ENCODE data around the gene CHST6.
A peak's percentile ranks its signal among the peaks of the same experiment; 100 is the strongest.
"Not testable (repeated sequence)": the region's sequence is repeated elsewhere in the genome, so short reads cannot be mapped to it uniquely, and the experiment has no call there.

The CHST6 gene

DNA sequence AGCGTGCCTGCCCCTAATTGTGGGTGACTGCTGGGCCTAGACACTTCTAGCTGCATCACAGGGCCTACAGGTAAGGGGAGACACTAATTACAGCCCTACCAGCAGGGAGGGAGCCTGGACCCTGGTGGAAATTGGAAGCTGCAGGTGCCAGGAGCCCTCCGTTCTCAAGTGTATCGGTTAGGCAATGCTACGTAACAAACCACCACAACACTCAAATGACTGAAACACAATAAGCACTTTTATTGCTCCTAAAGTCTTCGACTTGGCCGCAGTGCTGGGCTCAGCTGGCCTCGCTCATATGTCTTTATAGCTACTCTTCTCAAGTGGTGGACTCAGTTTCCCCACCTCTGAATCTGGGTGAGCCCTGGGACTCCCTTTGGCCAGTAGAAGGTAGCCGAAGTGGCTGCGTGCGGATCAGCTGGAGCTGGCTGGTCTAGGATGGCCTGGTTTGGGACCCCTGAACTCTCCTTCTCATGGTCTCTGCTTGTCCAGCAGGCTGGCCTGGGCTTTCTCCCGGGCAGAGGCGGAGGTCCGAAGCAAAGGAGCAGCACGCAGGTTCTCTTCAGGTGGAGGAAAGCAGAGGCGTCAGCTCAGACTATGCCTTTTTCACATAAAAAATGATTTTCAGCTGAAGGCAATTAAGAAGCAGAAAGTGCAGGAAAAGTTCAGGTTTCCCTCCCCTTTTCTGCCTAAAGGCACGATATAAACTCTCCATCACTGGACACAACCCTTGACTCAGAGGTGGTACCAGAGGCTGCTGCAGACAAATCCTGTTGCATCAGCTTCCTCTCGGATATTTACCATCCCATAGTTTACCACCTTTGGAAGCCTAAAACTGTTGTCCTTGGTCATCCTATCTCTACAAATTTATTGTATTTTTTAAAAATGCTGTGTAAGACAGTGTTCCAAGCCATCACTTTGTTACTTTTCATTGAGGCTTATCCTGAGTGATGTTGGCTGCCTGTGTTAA, 22.0 kb downstream of the CHST6 start:
- DNase-seq = no peak

DNA sequence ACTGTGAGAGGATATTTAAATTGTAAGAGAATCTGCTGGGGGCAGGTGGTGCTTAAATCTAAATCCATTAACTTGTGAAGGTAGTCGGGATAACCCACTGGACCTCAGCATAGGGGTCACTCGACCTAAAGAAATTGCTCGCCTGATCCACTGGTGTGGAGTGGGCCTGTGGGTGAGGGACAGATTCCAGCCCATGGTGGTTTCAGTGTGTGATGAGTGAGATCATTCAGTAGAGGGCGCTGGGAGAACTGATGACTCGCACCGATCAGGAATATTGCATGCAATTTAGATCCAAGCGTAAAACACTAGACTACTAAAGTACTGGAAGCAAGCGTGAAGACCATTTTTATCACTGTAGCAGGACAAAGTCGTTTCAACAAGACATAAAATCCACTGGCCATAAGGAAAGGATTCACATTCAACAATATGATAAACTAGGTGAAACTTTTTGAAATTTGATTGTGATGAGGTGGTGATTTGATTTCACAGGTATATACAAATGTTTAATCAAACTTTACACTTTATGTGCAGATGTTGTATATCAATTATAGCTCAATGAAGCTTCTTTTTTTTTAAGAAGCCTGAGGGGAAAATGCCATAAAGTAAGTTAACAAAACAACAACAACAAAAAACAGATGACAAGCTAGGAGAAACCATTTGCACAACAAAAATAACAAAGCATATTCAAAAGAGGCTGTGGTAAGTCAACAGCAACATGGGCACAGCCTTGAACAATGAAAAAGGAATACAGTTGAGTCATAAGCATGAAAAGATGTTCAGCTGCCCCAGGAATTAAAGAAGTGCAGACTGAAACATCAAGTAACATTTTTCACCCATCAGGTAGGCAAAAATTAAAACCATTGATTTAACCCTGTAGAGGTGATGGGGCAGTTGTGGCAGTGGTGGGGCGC, 23.3 kb downstream of the CHST6 start:
- peak; percentile 69 for DNase-seq

DNA sequence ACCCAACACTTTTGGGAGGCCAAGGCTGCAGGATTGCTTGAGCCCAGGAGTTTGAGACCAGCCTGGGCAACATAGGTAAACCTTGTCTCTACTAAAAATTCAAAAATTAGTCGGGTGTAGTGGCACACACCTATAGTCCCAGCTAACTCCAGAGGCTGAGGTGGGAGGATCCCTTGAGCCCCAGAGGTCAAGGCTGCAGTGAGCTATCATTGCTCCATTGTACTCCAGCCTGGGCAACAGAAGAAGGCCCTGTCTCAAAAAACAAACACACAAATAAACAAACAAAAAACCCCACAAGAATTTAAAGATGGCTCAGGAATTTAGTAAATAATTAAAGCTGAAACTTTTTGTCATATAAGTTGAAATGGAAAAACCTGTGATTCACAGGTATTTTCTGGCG, 28.5 kb downstream of the CHST6 start:
- DNase-seq = no peak

DNA sequence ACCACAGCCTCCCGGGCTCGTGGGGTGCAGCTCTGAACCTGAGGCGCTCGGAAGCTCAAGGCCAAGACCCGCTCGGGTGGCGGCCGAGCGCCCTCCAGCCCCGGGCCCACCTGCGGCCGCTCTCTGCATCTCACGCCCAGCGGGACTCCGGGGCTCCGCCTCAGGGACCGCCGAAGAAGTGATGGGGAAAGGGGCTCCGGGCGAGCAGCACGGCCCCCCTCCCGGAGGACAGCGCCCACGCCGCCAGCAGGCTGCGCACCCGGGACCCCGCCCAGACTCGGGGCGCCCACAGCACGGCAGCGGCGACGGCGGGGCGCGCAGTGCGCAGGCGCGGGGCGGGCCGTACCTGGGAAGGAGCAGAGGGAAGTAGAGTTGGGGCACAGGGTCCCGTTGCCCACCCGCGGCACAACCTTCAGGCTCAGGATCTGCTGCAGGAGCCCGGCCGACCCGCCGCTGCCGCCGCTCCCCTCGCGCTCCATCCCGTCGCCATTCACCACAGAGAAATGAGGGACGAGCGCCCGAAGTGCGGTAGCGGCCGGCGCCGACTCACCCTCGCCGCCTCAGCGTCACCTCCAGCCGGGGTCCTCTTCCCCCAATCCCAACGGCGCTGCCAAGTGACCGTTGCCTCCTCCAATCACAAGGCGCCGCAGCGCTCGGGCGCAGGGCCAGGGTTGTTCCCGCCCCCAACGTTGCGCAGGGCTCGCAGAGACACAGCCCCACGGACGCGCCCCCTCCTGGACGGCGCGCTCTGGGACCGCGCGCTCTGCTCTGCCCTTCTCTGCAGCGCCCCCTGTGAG, 30.9 kb downstream of the CHST6 start, which contains the start of gene TMEM170A:
Gene TMEM170A, minus strand, starts transcription at position 568 of the 797 bp plus-strand sequence. Its CDS starts 89 bp downstream, at position 479.
- peak; percentile 100 for DNase-seq

DNA sequence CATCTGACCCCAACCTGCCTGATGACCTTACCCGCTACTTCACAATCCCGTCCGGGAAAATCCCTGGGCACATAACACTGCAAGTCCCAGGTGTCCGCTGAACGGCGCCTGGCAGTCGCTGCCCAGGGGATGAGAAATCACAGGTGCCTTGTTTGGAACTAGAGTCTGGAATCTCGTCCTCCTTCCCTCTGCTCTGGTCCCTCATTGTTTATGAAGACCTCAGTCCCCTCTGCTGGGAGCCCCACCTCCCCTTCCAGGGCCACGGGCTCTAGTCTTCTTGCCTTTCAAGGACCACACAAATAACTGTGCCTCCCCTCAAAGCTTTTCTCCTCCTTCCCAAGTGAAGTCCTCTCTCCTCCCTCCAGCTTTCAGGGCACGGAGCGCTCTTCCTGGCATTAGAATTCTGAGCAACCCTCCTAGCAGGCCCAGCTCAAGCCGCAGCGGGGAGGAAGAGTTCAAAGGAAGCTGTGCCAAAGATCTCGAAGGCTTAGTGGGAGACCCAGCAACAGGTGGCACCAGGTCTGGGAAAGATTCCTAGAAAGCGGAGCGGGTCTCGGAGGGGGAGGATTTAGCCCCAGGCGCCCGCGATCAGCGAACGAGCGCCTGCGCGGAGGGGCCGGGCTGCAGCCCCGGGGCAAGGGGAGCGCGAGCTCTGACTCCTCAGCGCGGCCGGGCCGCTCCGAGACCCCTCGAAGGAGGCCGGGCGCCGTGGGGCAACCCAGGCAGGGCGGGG, 31.7 kb downstream of the CHST6 start:
- peak; percentile 67 for DNase-seq

DNA sequence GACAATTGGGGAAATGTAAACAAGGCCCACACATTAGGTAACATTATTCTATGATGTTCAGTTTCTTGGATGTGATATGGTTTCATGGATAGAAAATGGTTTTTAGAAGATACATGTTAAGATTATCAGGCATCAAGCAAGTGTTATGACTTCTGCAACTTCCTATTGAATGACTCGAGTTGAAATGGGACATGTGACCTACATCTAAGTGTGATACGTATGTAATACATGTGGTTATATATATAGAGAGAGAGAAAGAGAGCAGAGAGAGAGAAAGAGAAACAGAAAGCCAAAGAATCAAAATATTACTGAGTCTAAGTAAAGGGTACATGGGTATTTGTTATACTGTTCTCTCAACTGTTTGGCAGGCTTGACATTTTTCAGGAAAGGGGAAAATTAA, 32.4 kb downstream of the CHST6 start:
- no peak for DNase-seq

DNA sequence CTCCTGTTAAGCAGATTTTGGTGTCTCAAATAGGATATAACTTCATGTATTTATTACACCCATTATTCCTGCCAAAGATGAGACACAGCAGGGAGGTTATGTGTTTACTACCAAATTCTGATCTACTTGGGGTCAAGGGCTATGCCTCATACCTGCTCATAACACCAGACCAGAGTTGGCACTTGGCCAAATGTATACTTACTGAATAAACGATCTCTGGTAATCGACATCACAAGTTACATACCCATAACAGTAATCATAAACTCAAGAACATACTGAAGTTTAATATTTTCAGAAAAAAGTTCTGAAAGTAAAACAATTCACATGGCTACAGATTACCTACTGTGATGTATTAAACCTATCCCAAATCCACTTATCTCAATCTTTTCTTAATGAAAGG, 33.7 kb downstream of the CHST6 start:
- DNase-seq = no peak

DNA sequence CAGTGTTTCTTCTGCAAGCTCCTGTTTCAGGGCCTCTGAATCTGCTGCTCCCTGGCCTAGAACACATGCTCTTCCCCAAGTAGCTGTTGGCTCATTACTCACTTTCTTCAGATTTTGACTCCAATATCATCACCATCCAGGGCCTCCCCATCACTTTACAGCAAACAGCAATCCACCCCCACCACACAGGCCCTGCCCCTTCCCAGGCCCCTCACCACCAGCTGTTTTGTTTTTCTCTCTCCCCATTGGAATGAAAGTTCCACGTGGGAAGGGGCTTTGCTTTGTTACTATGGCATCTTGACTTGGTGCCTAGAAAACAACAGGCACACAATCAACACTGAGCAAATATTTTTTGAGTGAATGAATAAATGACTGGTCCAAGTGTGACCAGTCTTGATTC, 34.8 kb downstream of the CHST6 start:
- DNase-seq = peak; percentile 81

DNA sequence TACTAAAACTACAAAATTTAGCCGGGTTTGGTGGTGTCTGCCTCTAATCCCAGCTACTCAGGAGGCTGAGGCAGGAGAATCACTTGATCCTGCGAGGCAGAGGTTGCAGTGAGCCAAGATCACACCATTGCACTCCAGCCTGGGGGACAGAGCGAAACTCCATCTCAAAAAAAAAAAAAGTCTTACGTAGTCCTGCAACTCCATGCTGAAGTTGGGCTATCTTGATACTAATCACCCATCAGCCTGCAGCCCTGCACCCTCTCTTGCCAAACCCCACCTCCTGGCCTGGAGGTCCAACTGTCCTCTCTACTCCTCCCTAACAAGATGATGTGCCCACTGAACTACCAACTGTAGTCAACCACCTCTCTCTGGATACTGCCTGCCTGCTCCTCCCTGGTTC, 35.5 kb downstream of the CHST6 start:
- DNase-seq = no peak

DNA sequence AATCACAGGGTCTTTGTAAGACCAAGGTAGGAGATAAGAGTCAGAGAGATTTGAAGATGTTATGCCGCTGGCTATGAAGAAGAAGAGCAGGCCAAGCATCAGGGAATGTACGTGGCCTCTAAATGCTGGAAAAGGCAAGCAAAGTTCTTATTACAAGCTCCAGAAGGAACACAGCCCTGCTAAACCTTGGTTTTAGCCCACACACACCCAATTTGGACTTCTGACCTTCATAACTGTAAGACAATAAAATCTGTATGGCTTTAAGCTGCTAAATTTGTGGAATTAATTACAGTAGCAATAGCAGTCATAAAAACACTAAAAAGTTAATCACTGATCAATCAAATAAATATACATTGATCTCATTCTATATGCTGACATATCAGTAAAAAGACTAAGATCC, 36.8 kb downstream of the CHST6 start:
- no peak for DNase-seq

DNA sequence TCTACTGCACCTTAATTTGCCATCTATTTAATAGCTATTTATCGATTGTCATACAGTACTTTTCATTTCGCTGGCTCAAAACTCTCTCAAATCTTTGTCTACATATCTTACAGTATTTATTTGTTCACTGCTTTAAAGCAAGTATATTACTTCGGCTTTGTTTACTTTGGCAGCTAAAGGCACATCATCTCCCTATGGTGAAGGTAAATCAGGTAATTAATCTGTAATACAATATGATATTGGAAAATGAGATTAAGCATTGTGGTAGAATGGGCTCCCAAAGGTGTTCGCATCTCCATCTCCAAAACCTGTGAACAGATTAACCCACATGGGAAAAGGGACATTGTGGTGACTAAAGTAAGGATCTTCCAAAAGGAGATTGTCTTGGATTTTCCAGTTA, 37.2 kb downstream of the CHST6 start:
- DNase-seq = no peak

DNA sequence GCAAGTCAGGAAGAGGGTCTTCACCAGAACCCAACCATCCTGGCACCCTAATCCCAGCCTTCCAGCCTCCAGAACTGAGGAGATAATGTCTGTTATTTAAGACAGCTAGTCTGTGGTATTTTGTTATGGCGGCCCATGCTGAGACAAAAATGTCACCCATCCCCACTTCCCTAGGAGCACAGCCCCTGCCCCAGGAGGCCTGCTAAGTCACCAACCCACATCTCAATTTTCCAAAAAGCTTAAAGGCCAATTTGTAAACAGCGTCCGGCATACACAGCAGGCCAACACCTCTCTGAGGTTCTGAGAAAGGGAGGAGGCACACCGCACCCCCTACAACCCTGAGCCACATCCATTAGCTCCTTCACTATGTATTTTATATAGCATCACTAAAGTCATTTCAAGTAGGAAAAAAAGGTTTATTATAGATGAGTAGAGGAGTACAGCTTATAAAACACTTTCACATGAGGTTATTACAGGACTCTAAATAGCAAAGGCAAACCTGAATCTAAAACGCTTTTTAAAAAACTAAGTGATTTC, 37.7 kb downstream of the CHST6 start:
- no peak for DNase-seq

DNA sequence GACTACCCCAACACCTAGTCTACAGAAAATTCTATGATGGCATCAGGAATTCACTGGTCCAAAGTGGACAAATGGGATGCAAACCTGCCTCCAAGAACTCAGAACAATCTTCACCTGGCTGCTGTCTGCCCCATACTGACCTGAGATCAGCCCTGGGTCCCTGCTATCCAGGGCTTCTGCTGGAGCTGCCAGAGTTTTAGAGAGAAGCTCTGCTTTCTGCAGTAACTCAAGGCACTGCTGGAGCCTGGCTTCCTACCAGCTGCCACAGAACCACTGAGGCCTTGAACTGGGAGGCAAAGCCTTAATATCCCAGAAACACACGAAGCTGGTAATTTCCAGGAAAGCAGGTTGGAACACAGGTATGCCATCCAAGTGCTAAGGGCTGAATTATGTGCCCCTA, 38.3 kb downstream of the CHST6 start:
- no peak for DNase-seq

DNA sequence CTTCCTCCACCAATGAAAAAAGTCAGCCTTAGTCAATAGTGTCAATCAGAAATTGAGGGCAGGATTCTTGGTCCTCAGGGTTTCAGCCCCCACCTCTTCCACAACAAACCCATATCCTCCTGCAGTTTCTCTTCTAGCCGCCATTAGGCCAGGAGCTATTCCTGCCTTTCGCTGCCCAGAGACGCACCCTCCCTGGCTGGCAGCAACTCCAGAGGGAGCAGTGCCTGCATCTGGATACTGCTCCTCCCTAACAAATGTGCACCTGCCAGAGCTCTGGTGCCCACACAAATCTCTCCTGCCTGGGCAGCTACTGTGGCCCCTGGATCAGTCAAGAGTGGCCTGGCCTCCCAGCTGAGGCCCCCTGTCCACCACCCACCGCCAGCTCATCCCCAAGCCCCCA, 38.8 kb downstream of the CHST6 start:
- not testable (repeated sequence) for DNase-seq

DNA sequence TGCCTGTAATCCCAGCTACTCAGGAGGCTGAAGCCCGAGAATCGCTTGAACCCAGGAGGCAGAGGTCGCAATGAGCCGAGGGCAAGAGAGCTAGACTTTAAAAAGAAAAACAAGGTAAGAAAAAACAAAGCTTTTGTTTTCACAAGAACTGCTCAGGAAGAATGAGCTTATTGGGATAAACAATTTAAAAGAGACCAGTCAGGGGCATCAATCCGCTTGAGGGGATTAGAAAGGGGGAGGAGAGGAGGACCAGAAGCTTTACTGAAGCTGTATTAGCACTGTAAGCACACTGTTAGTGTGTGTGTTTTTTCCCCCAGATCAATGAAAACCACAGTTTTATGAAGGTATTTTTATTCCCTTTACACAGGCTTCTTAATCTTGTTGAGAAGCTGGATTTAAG, 39.6 kb downstream of the CHST6 start:
- DNase-seq = no peak

DNA sequence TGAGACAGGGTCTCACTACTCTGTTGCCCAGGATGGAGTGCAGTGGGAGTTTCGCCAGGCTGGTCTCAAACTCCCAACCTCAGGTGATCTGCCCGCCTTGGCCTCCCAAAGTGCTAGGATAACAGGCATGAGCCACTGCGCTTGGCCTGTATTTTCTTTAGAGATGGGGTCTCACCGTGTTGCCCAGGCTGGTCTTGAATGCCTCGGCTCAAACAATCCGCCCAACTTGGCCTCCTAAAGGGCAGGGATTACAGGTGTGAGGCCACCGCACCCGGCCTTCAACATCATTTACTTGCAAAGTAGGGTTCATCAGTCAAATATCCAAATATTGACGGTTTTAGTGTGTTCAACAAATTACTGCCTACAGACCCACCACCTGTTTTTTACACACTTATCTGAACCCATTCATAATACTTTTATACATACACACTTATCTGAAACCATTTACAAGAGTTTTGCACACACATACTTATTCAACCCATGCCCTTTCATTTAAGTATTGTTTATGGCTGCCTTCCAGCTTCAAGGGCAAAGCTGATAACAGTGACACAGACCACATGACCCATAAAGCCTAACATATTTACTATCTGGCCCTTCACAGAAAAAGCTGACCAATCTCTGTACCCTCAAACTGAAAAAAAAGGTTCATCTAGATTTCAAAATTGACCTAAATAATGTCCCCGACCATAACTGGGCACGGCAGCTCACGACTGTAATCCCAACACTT, 42.6 kb downstream of the CHST6 start:
- DNase-seq = no peak

DNA sequence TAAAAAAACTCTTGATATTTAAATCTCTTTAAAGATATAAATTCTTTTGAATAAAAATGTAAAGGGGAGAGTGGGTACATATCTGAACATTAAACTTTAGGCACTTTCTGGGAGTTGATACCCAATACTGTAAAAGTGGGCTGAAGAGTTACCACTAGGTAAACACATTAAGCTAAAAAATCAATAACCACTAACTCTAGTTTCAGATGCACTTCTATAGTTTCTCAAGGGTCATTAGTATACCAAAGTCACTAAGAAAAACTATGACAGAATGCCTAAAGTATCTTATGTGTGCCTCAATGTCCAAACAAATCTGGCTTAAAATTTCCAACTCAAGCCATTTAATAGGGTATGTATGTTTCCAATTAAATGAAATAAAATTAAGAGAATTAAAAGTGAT, 48.8 kb downstream of the CHST6 start:
- DNase-seq = no peak

DNA sequence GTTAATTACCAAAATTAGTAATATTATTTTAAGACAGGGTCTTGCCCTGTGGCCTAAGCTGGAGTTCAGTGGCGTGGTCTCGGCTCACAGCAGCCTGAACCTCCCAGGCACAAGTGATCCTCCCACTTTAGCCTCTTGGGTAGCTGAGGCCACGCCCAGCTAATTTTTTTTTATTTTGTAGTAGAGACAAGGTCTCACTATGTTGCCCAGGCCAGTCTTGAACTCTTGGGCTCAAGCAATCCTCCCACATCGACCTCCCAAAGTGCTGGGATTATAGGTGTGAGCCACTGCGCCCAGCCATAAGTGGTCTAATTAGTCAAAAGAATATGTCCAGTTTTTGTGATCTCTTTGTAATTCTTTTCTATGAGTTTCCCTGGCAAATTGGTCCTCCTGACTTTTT, 49.9 kb downstream of the CHST6 start:
- no peak for DNase-seq

DNA sequence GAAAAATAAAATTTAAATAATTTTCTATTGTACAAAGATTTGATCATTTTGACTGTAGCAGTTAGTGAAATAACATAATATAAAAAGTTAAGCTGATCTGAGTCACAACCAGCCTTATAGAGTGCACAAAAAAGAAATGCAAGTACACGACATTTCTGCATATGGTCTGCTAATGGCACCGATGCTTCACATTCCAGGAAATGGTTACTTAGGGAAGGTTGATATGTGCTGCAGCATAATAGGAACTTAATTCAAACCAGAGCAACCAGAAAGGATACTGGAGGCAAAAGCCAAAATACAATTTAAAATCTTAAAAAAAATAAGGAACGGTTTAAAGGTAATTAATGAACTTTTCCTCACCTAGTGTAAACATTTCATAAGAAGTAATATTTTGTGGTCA, 51.9 kb downstream of the CHST6 start:
- no peak for DNase-seq

DNA sequence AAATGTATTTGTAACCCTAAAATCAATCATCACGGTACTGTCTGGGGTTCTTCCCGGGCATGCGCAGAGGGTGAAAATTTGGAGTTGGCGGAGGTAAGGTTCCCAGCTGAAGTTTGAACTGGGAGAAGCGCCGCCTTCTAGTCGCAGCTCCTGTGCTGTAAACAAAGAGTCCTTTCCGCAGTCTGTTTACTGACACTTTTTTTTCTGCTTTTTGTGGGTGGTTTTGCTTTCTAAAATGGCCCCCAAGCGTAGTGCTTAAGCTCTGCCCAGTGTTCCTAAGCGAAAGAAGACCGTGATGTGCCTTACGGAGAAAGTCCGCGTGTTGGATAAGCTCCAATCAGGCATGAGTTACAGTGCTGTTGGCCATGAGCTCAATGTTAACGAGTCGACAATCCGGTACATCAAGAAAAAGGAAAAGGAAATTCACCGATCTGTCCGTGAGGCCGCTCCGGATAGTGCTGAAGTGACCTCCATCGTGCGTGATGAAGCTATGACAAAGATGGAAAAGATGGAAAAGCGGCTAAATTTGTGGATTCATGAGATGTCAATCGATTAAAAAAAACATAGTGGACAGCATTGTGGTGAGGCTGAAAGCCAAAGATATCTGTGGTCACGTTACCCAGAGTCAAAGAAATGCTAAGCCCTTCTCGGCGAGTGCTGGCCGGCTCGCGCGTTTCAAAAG, 61.4 kb downstream of the CHST6 start:
- peak; percentile 86 for DNase-seq

Measured in femur (tissue), 1 donor.